Activated CD8-positive, alpha-beta T cell treated with anti-CD3 and anti-CD28 coated beads for 36 hours (primary cell): ENCODE data around the gene ZC3H12D. TPM values are rescaled to one million over a fixed set of nuclear protein-coding genes. Genes with fewer than 3 reads are reported as not detected.

Experiments
- ATAC-seq: fragments of 200-7000 bp; cut with Tn5 transposase; one replicate; pipeline ENCODE4 v1.10.0; 2021; ENCODE audit warnings: mild to moderate bottlenecking, moderate library complexity
- CTCF ChIA-PET: fragments of 350-600 bp; sonication (Branson Sonifier 250); formaldehyde crosslinking; loops from one replicate; lab custom pipeline; 2021; ENCODE audit warnings: antibody characterized with exemption; lab: Charles Lee
- POLR2A ChIA-PET: fragments of 350-600 bp; sonication (Branson Sonifier 250); formaldehyde crosslinking; loops from one replicate; lab custom pipeline; 2021; ENCODE audit warnings: antibody characterized with exemption; lab: Charles Lee
- DNase-seq: peaks from one replicate; pipeline ENCODE4 v3.0.0-alpha.2; 2020
- H3K27ac Mint-ChIP-seq: one replicate; pipeline ENCODE4 v1.8.0; 2021; ENCODE audit warnings: mild to moderate bottlenecking, mixed read lengths
- H3K27me3 Mint-ChIP-seq: one replicate; pipeline ENCODE4 v1.8.0; 2021; ENCODE audit warnings: mixed read lengths
- H3K36me3 Mint-ChIP-seq: one replicate; pipeline ENCODE4 v1.8.0; 2021; ENCODE audit warnings: low read depth, mixed read lengths
- H3K4me1 Mint-ChIP-seq: one replicate; pipeline ENCODE4 v1.8.0; 2021; ENCODE audit warnings: low read depth, mixed read lengths
- H3K4me3 Mint-ChIP-seq: one replicate; pipeline ENCODE4 v1.8.0; 2021; ENCODE audit warnings: mild to moderate bottlenecking, moderate library complexity, mixed read lengths
- H3K9me3 Mint-ChIP-seq: one replicate; pipeline ENCODE4 v1.8.0; 2021; ENCODE audit warnings: mixed read lengths
- intact Hi-C: fragments of 100-400 bp; cut with micrococcal nuclease; formaldehyde crosslinking; loops from one replicate; pipeline ENCODE4 v1.10.0; 2022
- total RNA-seq, 2 experiments: library from RNA; stranded (reverse); gene quantifications; one replicate each; pipeline ENCODE4 v1.2.3, GENCODE V29; 2021
- TF ChIP-seq, protein P1 (sequence below): fragments of 200-600 bp; IDR thresholded peaks from one replicate; pipeline ENCODE4 v1.8.0; 2022; ENCODE audit warnings: antibody characterized with exemption, mild to moderate bottlenecking

ZC3H12D gene
- total RNA-seq, 2 experiments from 2014 or later = 37.7 to 39.0 TPM

DNA sequence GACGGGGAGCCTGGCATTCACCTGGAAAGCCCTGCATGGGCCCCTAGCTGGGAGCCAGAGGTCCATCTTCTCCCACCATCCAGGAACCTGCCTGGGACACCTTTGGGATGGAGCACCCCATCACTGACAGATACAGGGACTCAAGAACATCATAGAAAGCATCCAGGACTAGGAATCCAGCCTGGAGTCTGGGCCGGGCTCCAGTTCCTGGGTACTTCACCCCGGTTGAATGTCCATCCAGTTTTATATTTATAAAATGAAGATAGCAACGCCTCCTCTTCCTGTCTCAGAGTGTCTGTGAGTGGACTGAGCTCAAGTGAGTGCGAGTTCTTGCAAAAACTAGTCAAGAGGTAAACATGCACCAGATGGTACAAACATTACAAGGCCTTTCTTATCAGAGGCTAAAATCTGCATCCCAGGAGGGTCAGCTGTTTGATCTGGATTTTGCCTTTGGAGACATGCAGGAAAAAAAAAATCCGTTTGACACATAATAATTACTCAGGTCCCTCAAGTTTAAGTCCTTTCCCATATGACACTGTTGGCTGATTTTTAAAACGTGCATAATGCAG, 27.4 kb downstream of the ZC3H12D start:
- POLR2A ChIA-PET = interaction anchor here (0.7 kb wide), 1 partner anchor 28 kb away, joined by 4 read pairs; the partner anchor contains the start of gene ZC3H12D
- CTCF ChIA-PET = interaction anchor here (1.4 kb wide), 2 partner anchors 9 to 11 kb away, joined by 4 read pairs; no protein-coding TSS in a partner anchor
- intact Hi-C loops = no loop called here
- DNase-seq (no peak), ATAC-seq (no peak)
- Mint-ChIP-seq H3K36me3 (peaks cover 44% of the 10 kb centered on the region), H3K27ac (no peak overlapping the region), H3K27me3 (no peaks in the 10 kb centered on the region), H3K4me3 (no peak overlapping the region), H3K9me3 (no peaks in the 10 kb centered on the region), H3K4me1 (peaks cover 11% of the 10 kb centered on the region)
- TF ChIP-seq, protein P1, sequence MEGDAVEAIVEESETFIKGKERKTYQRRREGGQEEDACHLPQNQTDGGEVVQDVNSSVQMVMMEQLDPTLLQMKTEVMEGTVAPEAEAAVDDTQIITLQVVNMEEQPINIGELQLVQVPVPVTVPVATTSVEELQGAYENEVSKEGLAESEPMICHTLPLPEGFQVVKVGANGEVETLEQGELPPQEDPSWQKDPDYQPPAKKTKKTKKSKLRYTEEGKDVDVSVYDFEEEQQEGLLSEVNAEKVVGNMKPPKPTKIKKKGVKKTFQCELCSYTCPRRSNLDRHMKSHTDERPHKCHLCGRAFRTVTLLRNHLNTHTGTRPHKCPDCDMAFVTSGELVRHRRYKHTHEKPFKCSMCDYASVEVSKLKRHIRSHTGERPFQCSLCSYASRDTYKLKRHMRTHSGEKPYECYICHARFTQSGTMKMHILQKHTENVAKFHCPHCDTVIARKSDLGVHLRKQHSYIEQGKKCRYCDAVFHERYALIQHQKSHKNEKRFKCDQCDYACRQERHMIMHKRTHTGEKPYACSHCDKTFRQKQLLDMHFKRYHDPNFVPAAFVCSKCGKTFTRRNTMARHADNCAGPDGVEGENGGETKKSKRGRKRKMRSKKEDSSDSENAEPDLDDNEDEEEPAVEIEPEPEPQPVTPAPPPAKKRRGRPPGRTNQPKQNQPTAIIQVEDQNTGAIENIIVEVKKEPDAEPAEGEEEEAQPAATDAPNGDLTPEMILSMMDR = no peak

DNA sequence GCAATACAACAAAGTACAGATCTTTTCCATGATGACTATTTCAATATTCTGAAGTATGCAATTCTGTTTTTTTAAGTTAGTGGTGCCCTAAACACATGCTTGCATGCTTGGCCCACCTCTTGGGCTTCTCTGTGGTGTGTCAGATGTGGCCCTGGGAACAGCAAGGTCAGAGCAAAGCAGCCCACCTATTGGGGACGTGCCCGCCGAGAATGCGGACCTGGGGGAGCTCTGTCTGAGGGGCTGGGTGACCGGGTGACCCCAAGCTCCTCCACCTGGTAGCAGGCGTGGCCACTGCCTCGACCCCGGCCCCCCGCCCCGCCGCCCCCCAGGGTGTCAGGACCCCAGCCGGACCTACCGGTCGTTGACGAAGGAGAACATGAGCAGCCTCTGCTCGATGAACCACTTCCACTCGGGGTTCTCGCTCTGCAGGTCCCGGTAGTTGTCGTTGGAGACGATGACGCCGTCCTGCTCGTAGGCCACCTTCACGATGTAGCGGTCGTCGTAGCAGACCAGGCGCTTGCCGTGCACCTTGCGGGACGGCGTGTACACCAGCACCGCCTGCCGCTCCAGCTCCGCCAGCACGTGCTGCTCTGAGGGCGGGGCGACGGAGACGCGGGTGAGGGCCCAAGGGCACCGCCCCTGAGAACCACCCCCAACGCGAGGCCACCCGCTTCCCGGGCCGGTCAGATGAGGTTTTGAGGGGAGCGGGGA, 28.3 kb downstream of the ZC3H12D start:
- intact Hi-C loops = no loop called here
- no peaks in the 10 kb centered on the region for H3K27me3 Mint-ChIP-seq
- no peak overlapping the region for H3K4me3 Mint-ChIP-seq
- H3K4me1 Mint-ChIP-seq = peaks cover 11% of the 10 kb centered on the region
- no peak overlapping the region for H3K27ac Mint-ChIP-seq
- ATAC-seq (no peak), DNase-seq (no peak)
- TF ChIP-seq, protein P1 = no peak
- ChIA-PET CTCF (interaction anchor here (0.8 to 1.4 kb wide), 2 partner anchors 10 to 61 kb away, joined by 4 to 5 read pairs; no protein-coding TSS in a partner anchor), POLR2A (no interaction called here)
- H3K9me3 Mint-ChIP-seq = no peaks in the 10 kb centered on the region
- peaks cover 46% of the 10 kb centered on the region for H3K36me3 Mint-ChIP-seq

DNA sequence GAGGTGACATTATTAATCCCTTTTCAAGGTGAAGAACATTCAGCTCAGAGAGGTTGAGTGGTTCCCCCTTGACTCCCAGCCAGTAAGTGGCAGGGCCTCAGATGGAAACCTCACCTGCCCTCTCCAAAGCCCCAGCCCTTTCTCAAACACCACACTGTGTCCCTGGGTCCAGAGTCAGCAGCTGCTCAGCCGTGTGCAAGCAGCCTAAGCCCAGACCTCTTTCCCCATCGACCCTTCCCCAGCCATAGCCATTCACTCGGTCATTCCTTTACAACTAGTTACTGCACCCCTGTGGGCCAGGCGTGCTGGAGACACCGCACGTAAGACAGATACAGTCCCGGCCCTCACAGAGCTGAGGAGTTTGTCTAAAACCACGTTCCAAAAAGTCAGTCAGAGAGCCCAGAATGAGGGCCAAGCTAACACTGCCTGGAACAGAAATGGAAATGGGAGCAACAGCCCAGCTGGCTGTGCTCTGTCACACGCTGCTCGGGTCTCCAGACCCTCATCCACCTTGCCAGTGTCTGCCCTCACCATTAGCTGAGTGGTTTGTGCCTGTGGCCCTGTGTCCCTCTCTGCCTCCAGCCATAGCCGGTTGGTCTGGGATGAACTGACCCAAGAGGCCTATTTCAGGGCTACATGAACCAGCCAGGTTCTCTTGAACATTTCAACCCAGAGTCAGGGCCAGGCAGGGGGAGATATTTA, 29.6 kb downstream of the ZC3H12D start:
- ChIA-PET CTCF (interaction anchor here (0.8 to 1.9 kb wide), 5 partner anchors 13 to 427 kb away, joined by 3 to 6 read pairs (median 3); partner anchors contain the start of gene ZC3H12D), POLR2A (interaction anchor here (1.0 to 1.3 kb wide), 2 partner anchors 14 to 30 kb away, joined by 3 to 4 read pairs; no protein-coding TSS in a partner anchor)
- Mint-ChIP-seq H3K36me3 (peaks cover 45% of the 10 kb centered on the region), H3K27ac (no peak overlapping the region), H3K27me3 (no peaks in the 10 kb centered on the region), H3K9me3 (no peaks in the 10 kb centered on the region), H3K4me1 (peaks cover 11% of the 10 kb centered on the region), H3K4me3 (no peak overlapping the region)
- TF ChIP-seq, protein P1 = no peak
- no peak for ATAC-seq
- DNase-seq = no peak
- intact Hi-C loops = no loop called here

DNA sequence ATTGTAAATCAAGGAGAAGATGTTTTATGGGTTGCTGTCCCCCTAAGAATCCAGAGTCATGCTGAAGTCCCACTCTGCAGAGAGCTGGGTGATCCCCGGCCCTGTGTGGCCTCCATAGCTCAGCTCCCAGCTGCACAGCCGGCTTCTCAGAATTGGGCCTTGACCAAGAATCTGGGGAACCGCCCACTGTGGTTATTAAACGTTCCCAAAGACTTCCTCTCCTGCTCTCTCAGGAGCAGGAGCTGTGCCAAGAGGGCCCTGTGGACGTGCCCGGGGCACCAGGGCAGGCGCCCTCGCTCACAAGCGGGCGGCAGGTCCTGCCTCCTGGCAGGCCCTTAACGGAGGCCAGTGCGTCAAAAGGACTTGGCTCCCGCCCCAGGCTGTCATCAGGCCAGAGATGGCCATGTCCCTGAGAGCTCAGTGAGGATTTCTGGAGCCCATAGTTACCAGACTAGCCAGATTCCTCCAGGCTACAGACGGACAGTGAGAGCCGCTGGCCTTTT, 30.4 kb downstream of the ZC3H12D start:
- intact Hi-C loops = no loop called here
- Mint-ChIP-seq H3K27me3 (no peaks in the 10 kb centered on the region), H3K4me3 (no peak overlapping the region), H3K4me1 (peaks cover 11% of the 10 kb centered on the region), H3K9me3 (no peaks in the 10 kb centered on the region), H3K27ac (no peak overlapping the region), H3K36me3 (peaks cover 46% of the 10 kb centered on the region)
- POLR2A ChIA-PET = interaction anchor here (1.0 to 1.3 kb wide), 2 partner anchors 15 to 29 kb away, joined by 3 to 4 read pairs; no protein-coding TSS in a partner anchor
- ATAC-seq (no peak), DNase-seq (no peak)
- TF ChIP-seq, protein P1 = no peak
- CTCF ChIA-PET = interaction anchor here (0.8 to 1.9 kb wide), 5 partner anchors 12 to 426 kb away, joined by 3 to 6 read pairs (median 3); partner anchors contain the start of gene ZC3H12D
